ENCODE results near the gene AMDHD2. TPM values are rescaled to one million over a fixed set of nuclear protein-coding genes. Genes with fewer than 3 reads are reported as not detected.

AMDHD2 gene
- total and polyA plus RNA-seq, 2 of the 8 experiments (the other 6 are each of a cell fraction or from before 2014, with no cell fraction given): 43.0 to 54.6 TPM

- no peak for TF ChIP-seq EGR1 (IDR thresholded peaks at IDR 0.05; ENCODE audit: borderline replicate concordance, low read depth, low read length)
- TF ChIP-seq USF2 (IDR thresholded peaks at IDR 0.05; ENCODE audit: low read length): no peak
- no peak for TF ChIP-seq POU5F1 (IDR thresholded peaks at IDR 0.05; ENCODE audit: low read depth, low read length)
- no peak for TF ChIP-seq GABPA (IDR thresholded peaks at IDR 0.05; ENCODE audit: borderline replicate concordance, insufficient read depth, low read length)
Observed at GRCh38 chr16:2472885-2473445, 47.2 kb upstream of the AMDHD2 start (continued).

Measured in H1 (cell line).